BLaER1 (cell line): ENCODE results near the gene WNT5B.

Experiments used
- H3K27ac ChIP-seq: shearing (Covaris generic); formaldehyde crosslinking; 2 replicates; pipeline ENCODE4 v1.8.1; 2022
- H3K27me3 ChIP-seq: shearing (Covaris generic); formaldehyde crosslinking; 2 replicates; pipeline ENCODE4 v1.8.1; 2022
- H3K36me3 ChIP-seq: shearing (Covaris generic); formaldehyde crosslinking; 2 replicates; pipeline ENCODE4 v1.8.1; 2022
- H3K4me1 ChIP-seq: shearing (Covaris generic); formaldehyde crosslinking; 2 replicates; pipeline ENCODE4 v1.8.1; 2022
- H3K4me2 ChIP-seq: shearing (Covaris generic); formaldehyde crosslinking; 2 replicates; pipeline ENCODE4 v1.8.1; 2022
- H3K4me3 ChIP-seq: shearing (Covaris generic); formaldehyde crosslinking; 2 replicates; pipeline ENCODE4 v1.8.1; 2022
- H3K9ac ChIP-seq: shearing (Covaris generic); formaldehyde crosslinking; 2 replicates; pipeline ENCODE4 v1.8.1; 2022
- H3K9me3 ChIP-seq: shearing (Covaris generic); formaldehyde crosslinking; 2 replicates; pipeline ENCODE4 v1.8.1; 2022
- H4K20me1 ChIP-seq: shearing (Covaris generic); formaldehyde crosslinking; 2 replicates; pipeline ENCODE4 v1.8.1; 2022
- Cebpa-rat ChIP-seq: shearing (Covaris generic); IDR thresholded peaks from 2 replicates; pipeline ENCODE4 v1.8.1; 2022

The WNT5B gene

GRCh38 chr12:1628666-1629337 lies at the start of gene WNT5B:
Gene WNT5B (plus strand): TSS chr12:1629231. CDS start chr12:1631355, 2,124 bp downstream.
- Histone ChIP-seq H3K4me1 (peaks cover 24% of the 10 kb centered on the region), H3K4me3 (peak within 1 kb of the TSS; percentile 68), H3K36me3 (no peaks in the 10 kb centered on the region), H3K27me3 (peaks cover 67% of the 10 kb centered on the region), H3K9me3 (no peaks in the 10 kb centered on the region), H4K20me1 (peaks cover 29% of the 10 kb centered on the region), H3K9ac (no peak within 1 kb of the TSS; the same call in 1 of the 2 replicates), H3K4me2 (peak within 1 kb of the TSS; percentile 98), H3K27ac (no peak within 1 kb of the TSS)
- no peak for TF ChIP-seq Cebpa-rat

GRCh38 chr12:1579651-1580435 lies 49.2 kb upstream of the WNT5B start:
- Histone ChIP-seq H4K20me1 (peaks cover 39% of the 10 kb centered on the region; the same call in 1 of the 2 replicates), H3K36me3 (no peaks in the 10 kb centered on the region), H3K27ac (no peak overlapping the region), H3K4me2 (no peak overlapping the region), H3K4me3 (no peak overlapping the region), H3K9me3 (no peaks in the 10 kb centered on the region), H3K9ac (no peak overlapping the region), H3K4me1 (peaks cover 31% of the 10 kb centered on the region), H3K27me3 (no peaks in the 10 kb centered on the region)
- no peak for TF ChIP-seq Cebpa-rat

- no peak overlapping the region for H3K4me3 ChIP-seq
- H3K27ac ChIP-seq: no peak overlapping the region
- peaks cover 42% of the 10 kb centered on the region; the same call in 1 of the 2 replicates for H4K20me1 ChIP-seq
- H3K4me1 ChIP-seq: peaks cover 34% of the 10 kb centered on the region
- H3K9ac ChIP-seq: no peak overlapping the region
- H3K4me2 ChIP-seq: no peak overlapping the region
- H3K36me3 ChIP-seq: no peaks in the 10 kb centered on the region
- H3K9me3 ChIP-seq: no peaks in the 10 kb centered on the region
- TF ChIP-seq Cebpa-rat: no peak
- H3K27me3 ChIP-seq: no peaks in the 10 kb centered on the region
Measured at GRCh38 chr12:1580526-1580925, 48.5 kb upstream of the WNT5B start.

- H3K9me3 ChIP-seq: no peaks in the 10 kb centered on the region
- no peaks in the 10 kb centered on the region for H3K27me3 ChIP-seq
- TF ChIP-seq Cebpa-rat: no peak
- H3K36me3 ChIP-seq: no peaks in the 10 kb centered on the region
- 0 out of 2 replicates have a peak overlapping the region, but pooled peaks have one; percentile 4 for H3K9ac ChIP-seq
- no peak overlapping the region for H3K4me2 ChIP-seq
- H4K20me1 ChIP-seq: peaks cover 48% of the 10 kb centered on the region
- peaks cover 30% of the 10 kb centered on the region for H3K4me1 ChIP-seq
- no peak overlapping the region for H3K27ac ChIP-seq
- no peak overlapping the region for H3K4me3 ChIP-seq
Measured at GRCh38 chr12:1581973-1582708, 46.9 kb upstream of the WNT5B start.

GRCh38 chr12:1582709-1583050 lies 46.4 kb upstream of the WNT5B start:
- H4K20me1 ChIP-seq: peaks cover 53% of the 10 kb centered on the region
- no peak for TF ChIP-seq Cebpa-rat
- no peaks in the 10 kb centered on the region for H3K27me3 ChIP-seq
- H3K9ac ChIP-seq: 0 out of 2 replicates have a peak overlapping the region, but pooled peaks have one; percentile 4
- H3K4me1 ChIP-seq: peaks cover 30% of the 10 kb centered on the region
- no peaks in the 10 kb centered on the region for H3K36me3 ChIP-seq
- no peak overlapping the region for H3K4me3 ChIP-seq
- no peak overlapping the region for H3K4me2 ChIP-seq
- H3K27ac ChIP-seq: no peak overlapping the region
- no peaks in the 10 kb centered on the region for H3K9me3 ChIP-seq

GRCh38 chr12:1583421-1584078 lies 45.5 kb upstream of the WNT5B start:
- Histone ChIP-seq H4K20me1 (peaks cover 62% of the 10 kb centered on the region), H3K4me3 (no peak overlapping the region), H3K4me1 (peaks cover 39% of the 10 kb centered on the region), H3K4me2 (peak overlapping the region; percentile 57), H3K27ac (no peak overlapping the region), H3K9ac (no peak overlapping the region), H3K27me3 (no peaks in the 10 kb centered on the region), H3K36me3 (no peaks in the 10 kb centered on the region), H3K9me3 (no peaks in the 10 kb centered on the region)
- no peak for TF ChIP-seq Cebpa-rat

- no peak overlapping the region for H3K4me3 ChIP-seq
- no peak overlapping the region for H3K9ac ChIP-seq
- no peaks in the 10 kb centered on the region for H3K36me3 ChIP-seq
- H3K27ac ChIP-seq: no peak overlapping the region
- peaks cover 67% of the 10 kb centered on the region for H4K20me1 ChIP-seq
- no peaks in the 10 kb centered on the region for H3K27me3 ChIP-seq
- peaks cover 45% of the 10 kb centered on the region for H3K4me1 ChIP-seq
- TF ChIP-seq Cebpa-rat: no peak
- H3K9me3 ChIP-seq: no peaks in the 10 kb centered on the region
- no peak overlapping the region for H3K4me2 ChIP-seq
Measured at GRCh38 chr12:1584326-1584725, 44.7 kb upstream of the WNT5B start.

GRCh38 chr12:1587927-1588574 lies 41.0 kb upstream of the WNT5B start:
- no peaks in the 10 kb centered on the region for H3K27me3 ChIP-seq
- H3K36me3 ChIP-seq: no peaks in the 10 kb centered on the region
- H3K27ac ChIP-seq: no peak overlapping the region
- H3K4me1 ChIP-seq: peaks cover 75% of the 10 kb centered on the region
- H3K4me3 ChIP-seq: no peak overlapping the region
- no peak for TF ChIP-seq Cebpa-rat
- H3K9ac ChIP-seq: no peak overlapping the region
- H3K4me2 ChIP-seq: peak overlapping the region; percentile 8
- peaks cover 85% of the 10 kb centered on the region for H4K20me1 ChIP-seq
- H3K9me3 ChIP-seq: no peaks in the 10 kb centered on the region

GRCh38 chr12:1588575-1588947 lies 40.5 kb upstream of the WNT5B start:
- Histone ChIP-seq H3K9ac (no peak overlapping the region), H3K9me3 (no peaks in the 10 kb centered on the region), H3K4me2 (peak overlapping the region; percentile 8), H3K27ac (no peak overlapping the region), H3K27me3 (no peaks in the 10 kb centered on the region), H3K36me3 (no peaks in the 10 kb centered on the region), H3K4me1 (peaks cover 73% of the 10 kb centered on the region), H4K20me1 (peaks cover 90% of the 10 kb centered on the region), H3K4me3 (no peak overlapping the region)
- TF ChIP-seq Cebpa-rat: no peak
